A549 (cell line): ENCODE data around the gene DPF1. TPM values are rescaled to one million over a fixed set of nuclear protein-coding genes. Genes with fewer than 3 reads are reported as not detected.

Experiments
- ATAC-seq, 2 experiments: fragments of 200-7000 bp in 1 of 2; fragments of >200 bp in 1 of 2; cut with Nextera tagmentation in 1 of 2; cut with Tn5 transposase in 1 of 2; 3 replicates each; pipeline versions ENCODE4 v1.8.0 to v1.9.1; 2018 to 2020; ENCODE audit warnings: mild to moderate bottlenecking in 1 of 2, moderate library complexity in 1 of 2
- CTCF ChIA-PET: fragments of 300-600 bp; sonication (Branson Sonifier 250); formaldehyde crosslinking; extraction: SDS; loops from one replicate; lab custom pipeline; 2021; ENCODE audit warnings: antibody characterized with exemption, inconsistent platforms; lab: Yijun Ruan, JAX
- POLR2A ChIA-PET: fragments of 350-600 bp; formaldehyde crosslinking; extraction: SDS; loops from one replicate; lab custom pipeline; 2021; ENCODE audit warnings: antibody characterized with exemption, inconsistent platforms; lab: Yijun Ruan, JAX
- DNase-seq, 2 experiments: peaks; one replicate each; pipeline versions ENCODE4 v3.0.0 to v3.0.0-alpha.2; 2011 to 2016; ENCODE audit warnings: low read depth in 1 of 2, low spot score in 1 of 2
- FAIRE-seq: peaks from 2 replicates; lab custom pipeline; 2011; peaks lifted over from hg19 to GRCh38; lab: Jason Lieb, UNC
- H3K27ac ChIP-seq, 2 experiments: fragments of >200 bp; sonication (Bioruptor Twin); formaldehyde crosslinking; 3 replicates each; pipeline ENCODE4 v1.5.1; 2016 to 2017
- H3K4me1 ChIP-seq: fragments of >200 bp; sonication (Bioruptor Twin); formaldehyde crosslinking; 3 replicates; pipeline ENCODE4 v1.6.1; 2016
- H3K4me2 ChIP-seq: fragments of >200 bp; sonication (Bioruptor Twin); formaldehyde crosslinking; 3 replicates; pipeline ENCODE4 v1.6.1; 2016
- H3K4me3 ChIP-seq: fragments of >200 bp; sonication (Bioruptor Twin); formaldehyde crosslinking; 3 replicates; pipeline ENCODE4 v1.5.1; 2016
- H3K9me3 ChIP-seq: fragments of >200 bp; sonication (Bioruptor Twin); formaldehyde crosslinking; 3 replicates; pipeline ENCODE4 v1.6.1; 2016
- EHF ChIP-seq: fragments of 250-450 bp; sonication (Bioruptor Pico); IDR thresholded peaks from 2 replicates; pipeline ENCODE4 v1.5.0; 2020; ENCODE audit warnings: mild to moderate bottlenecking
- FOSL2 ChIP-seq, 2 experiments: fragments of 450-650 bp in 1 of 2; fragments of >200 bp in 1 of 2; sonication (Bioruptor Twin) in 1 of 2; formaldehyde crosslinking; IDR thresholded peaks; 2 replicates each; pipeline versions ENCODE4 v1.5.0 to v1.6.1; 2016 to 2020; ENCODE audit warnings: mild to moderate bottlenecking in 1 of 2, moderate library complexity in 1 of 2
- FOXS1 ChIP-seq: fragments of 250-450 bp; sonication (Bioruptor Pico); IDR thresholded peaks from 2 replicates; pipeline ENCODE4 v1.5.0; 2020; ENCODE audit warnings: mild to moderate bottlenecking, moderate library complexity
- HDAC2 ChIP-seq: fragments of 200-600 bp; sonication (generic); IDR thresholded peaks from 2 replicates; pipeline ENCODE4 v1.6.1; 2016
- HEYL ChIP-seq: fragments of 250-450 bp; sonication (Bioruptor Pico); IDR thresholded peaks from 2 replicates; pipeline ENCODE4 v1.8.0; 2021; ENCODE audit warnings: mild to moderate bottlenecking, moderate library complexity
- JUN ChIP-seq, 2 experiments: fragments of >200 bp; sonication (Bioruptor Twin); formaldehyde crosslinking; IDR thresholded peaks; 2 replicates in 1 of 2; 3 replicates in 1 of 2; pipeline ENCODE4 v1.6.1; 2016 to 2017
- MAFK ChIP-seq: fragments of 450-650 bp; IDR thresholded peaks from 2 replicates; pipeline ENCODE4 v1.6.1; 2014; ENCODE audit not compliant: partially characterized antibody
- MAZ ChIP-seq: fragments of 150-350 bp; IDR thresholded peaks from 2 replicates; pipeline ENCODE4 v1.6.1; 2014; ENCODE audit warnings: antibody characterized with exemption, low read depth, low read length, borderline replicate concordance
- NFE2L2 ChIP-seq: fragments of 150-350 bp; conservative IDR thresholded peaks from 2 replicates; pipeline ENCODE4 v1.6.1; 2014; ENCODE audit warnings: low read length
- POLR2AphosphoS2 ChIP-seq: conservative IDR thresholded peaks from 2 replicates; pipeline ENCODE4 v1.6.1; 2012; ENCODE audit warnings: low read length, improper control_type of control experiment, inconsistent platforms
- RFX5 ChIP-seq: fragments of 450-650 bp; IDR thresholded peaks from 2 replicates; pipeline ENCODE4 v1.7.1; 2014; ENCODE audit warnings: antibody characterized with exemption, mild to moderate bottlenecking, moderate library complexity
- TP53 ChIP-seq: fragments of 250-450 bp; sonication (Bioruptor Pico); IDR thresholded peaks from 2 replicates; pipeline ENCODE4 v1.5.0; 2021; ENCODE audit warnings: mild to moderate bottlenecking, moderate library complexity
- WGBS: methylation state at CpG from one replicate; pipeline ENCODE4 v1.1.6; 2017; ENCODE audit errors: missing lambda C conversion rate; 5-methylcytosine and 5-hydroxymethylcytosine counted together
- polyA plus RNA-seq, 4 experiments: library from polyadenylated mRNA; depleted of rRNA in 3 of 4; stranded (reverse); fragments of >200 nt; fragmentation: RNase III in 1 of 4; extraction: RNeasy Plus Mini Kit Qiagen cat#74134 plus additional on column Dnase treatment in 1 of 4; gene quantifications; 2 replicates in 3 of 4; 3 replicates in 1 of 4; pipeline ENCODE4 v1.2.3, GENCODE V29; 2011 to 2017
- TF ChIP-seq, protein P1 (sequence below): fragments of 250-450 bp; sonication (Bioruptor Pico); IDR thresholded peaks from 2 replicates; pipeline ENCODE4 v1.5.0; 2021; ENCODE audit warnings: mild to moderate bottlenecking, moderate library complexity, borderline replicate concordance
- TF ChIP-seq, protein P2 (sequence below): fragments of 450-650 bp; IDR thresholded peaks from 2 replicates; pipeline ENCODE4 v1.6.1; 2014; ENCODE audit warnings: antibody characterized with exemption
- TF ChIP-seq, protein P3 (sequence below): fragments of 250-450 bp; sonication (Bioruptor Pico); IDR thresholded peaks from 2 replicates; pipeline ENCODE4 v1.5.0; 2020; ENCODE audit warnings: low read depth, mild to moderate bottlenecking, moderate library complexity
- TF ChIP-seq, protein P4 (sequence below): fragments of >200 bp; sonication (Bioruptor Twin); formaldehyde crosslinking; IDR thresholded peaks from 3 replicates; pipeline ENCODE4 v1.5.1; 2016

Gene DPF1
- polyA plus RNA-seq, 2 of the 4 experiments (the other 2 are of a cell fraction): 2.1 to 6.8 TPM

DNA sequence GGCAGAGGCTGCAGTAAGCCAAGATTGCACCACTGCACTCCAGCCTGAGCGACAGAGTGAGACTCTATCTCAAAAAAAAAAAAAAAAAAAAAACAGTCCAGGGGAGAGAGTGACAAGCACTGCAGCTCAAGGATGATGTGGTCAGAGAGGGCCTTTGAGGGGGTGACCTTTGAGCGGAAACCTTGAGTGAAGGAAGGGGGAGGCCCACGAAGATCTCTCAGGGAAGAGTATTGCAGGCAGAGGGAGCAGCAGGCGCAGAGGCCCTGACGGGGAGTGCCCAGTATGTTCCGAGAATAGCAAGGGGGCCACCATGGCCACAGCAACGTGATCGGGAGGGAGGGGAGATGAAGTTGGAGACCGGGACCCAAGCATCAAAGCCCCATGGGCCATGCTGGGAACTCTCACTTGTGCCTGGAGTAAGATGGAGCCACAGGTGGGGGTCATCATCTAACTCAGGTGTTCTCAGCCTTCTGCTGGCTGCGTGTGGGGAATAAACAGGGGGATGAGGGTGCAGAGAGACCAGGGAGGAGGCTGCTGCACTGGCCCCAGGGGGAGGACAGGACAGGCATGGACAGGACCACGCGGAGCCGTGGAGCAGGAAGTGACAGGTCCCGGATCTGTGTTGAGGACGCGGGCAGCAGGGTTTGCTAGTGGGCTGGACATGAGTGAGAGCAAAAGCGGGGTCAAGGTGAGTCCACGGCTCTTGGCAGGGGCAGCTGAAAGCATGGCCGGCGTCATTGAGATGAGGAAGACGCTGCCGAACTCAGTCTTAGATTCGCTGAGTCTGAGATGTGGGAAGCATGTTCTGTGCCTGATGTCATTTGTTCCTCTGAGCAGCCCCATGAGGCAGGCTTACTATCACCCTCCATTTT lies 60.4 kb downstream of the DPF1 start:
- ChIA-PET POLR2A (no interaction called here), CTCF (interaction anchor here (0.6 to 2.7 kb wide), 6 partner anchors 10 to 261 kb away, joined by 3 to 12 read pairs (median 4); no protein-coding TSS in a partner anchor)
- Histone ChIP-seq H3K4me3 (no peak overlapping the region), H3K4me2 (no peak overlapping the region), H3K27ac (no peak overlapping the region), H3K9me3 (peaks cover 27% of the 10 kb centered on the region), H3K4me1 (no peaks in the 10 kb centered on the region)
- 95% methylated on average over 23 of the region's 23 CpGs for WGBS
- FAIRE-seq (no peak), ATAC-seq (no peak), DNase-seq (no peak)
- TF ChIP-seq JUN (IDR thresholded peaks at IDR 0.05) (0 out of 5 replicates have a peak, but pooled peaks of 1 of the 2 experiments have one; percentile 11), MAZ (no peak)

DNA sequence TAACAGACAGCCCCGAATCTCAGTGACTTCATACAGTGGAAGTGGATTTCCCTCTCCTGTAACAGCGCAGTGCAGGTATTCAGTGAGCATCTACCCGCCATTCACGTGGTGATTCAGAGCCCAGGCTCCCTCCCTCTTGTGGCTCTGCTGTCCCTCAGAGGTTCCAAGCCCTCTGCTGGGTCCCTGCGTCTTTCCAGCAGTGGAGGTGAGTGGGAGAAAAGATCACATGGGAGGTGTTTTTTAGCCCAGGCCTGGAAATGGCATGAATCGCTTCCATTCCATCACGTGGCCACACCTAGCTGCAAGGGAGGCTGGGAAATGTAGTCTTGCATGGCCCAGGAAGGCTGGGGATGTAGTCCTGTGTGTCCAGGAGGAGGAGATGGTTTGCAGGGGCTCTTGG lies 61.4 kb downstream of the DPF1 start:
- CTCF ChIA-PET: interaction anchor here (0.6 to 2.7 kb wide), 5 partner anchors 11 to 260 kb away, joined by 3 to 12 read pairs (median 3); partner anchors contain the start of gene GGN
- H3K4me1 ChIP-seq: no peaks in the 10 kb centered on the region
- no peak overlapping the region for H3K4me2 ChIP-seq
- H3K27ac ChIP-seq: no peak overlapping the region
- WGBS: 94% methylated on average over 7 of the region's 7 CpGs
- H3K9me3 ChIP-seq: peaks cover 27% of the 10 kb centered on the region
- peak; percentile 23; the same call in 1 of the 2 replicates for TF ChIP-seq POLR2AphosphoS2
- TF ChIP-seq MAFK: no peak
- TF ChIP-seq, protein P1, sequence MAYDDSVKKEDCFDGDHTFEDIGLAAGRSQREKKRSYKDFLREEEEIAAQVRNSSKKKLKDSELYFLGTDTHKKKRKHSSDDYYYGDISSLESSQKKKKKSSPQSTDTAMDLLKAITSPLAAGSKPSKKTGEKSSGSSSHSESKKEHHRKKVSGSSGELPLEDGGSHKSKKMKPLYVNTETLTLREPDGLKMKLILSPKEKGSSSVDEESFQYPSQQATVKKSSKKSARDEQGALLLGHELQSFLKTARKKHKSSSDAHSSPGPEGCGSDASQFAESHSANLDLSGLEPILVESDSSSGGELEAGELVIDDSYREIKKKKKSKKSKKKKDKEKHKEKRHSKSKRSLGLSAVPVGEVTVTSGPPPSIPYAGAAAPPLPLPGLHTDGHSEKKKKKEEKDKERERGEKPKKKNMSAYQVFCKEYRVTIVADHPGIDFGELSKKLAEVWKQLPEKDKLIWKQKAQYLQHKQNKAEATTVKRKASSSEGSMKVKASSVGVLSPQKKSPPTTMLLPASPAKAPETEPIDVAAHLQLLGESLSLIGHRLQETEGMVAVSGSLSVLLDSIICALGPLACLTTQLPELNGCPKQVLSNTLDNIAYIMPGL (CRISPR knock-in tag): 0 out of 2 replicates have a peak, but pooled peaks have one; percentile 19
- TF ChIP-seq RFX5: no peak
- TF ChIP-seq HDAC2: no peak
- 0 out of 2 replicates have a peak, but pooled peaks have one; percentile 28 for TF ChIP-seq EHF
- no peak for TF ChIP-seq FOXS1 (CRISPR knock-in tag)
- TF ChIP-seq, protein P2, sequence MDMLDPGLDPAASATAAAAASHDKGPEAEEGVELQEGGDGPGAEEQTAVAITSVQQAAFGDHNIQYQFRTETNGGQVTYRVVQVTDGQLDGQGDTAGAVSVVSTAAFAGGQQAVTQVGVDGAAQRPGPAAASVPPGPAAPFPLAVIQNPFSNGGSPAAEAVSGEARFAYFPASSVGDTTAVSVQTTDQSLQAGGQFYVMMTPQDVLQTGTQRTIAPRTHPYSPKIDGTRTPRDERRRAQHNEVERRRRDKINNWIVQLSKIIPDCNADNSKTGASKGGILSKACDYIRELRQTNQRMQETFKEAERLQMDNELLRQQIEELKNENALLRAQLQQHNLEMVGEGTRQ: peak; percentile 32; the same call in 1 of the 2 replicates
- TF ChIP-seq NFE2L2: no peak
- TF ChIP-seq, protein P3, sequence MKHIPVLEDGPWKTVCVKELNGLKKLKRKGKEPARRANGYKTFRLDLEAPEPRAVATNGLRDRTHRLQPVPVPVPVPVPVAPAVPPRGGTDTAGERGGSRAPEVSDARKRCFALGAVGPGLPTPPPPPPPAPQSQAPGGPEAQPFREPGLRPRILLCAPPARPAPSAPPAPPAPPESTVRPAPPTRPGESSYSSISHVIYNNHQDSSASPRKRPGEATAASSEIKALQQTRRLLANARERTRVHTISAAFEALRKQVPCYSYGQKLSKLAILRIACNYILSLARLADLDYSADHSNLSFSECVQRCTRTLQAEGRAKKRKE (CRISPR knock-in tag): peak; percentile 44; the same call in 1 of the 2 replicates
- 0 out of 2 replicates have a peak, but pooled peaks have one; percentile 9 for TF ChIP-seq FOSL2 (IDR thresholded peaks at IDR 0.05)
- TF ChIP-seq FOSL2 (CRISPR knock-in tag; IDR thresholded peaks at IDR 0.05): peak; percentile 71
- no peak for TF ChIP-seq TP53 (CRISPR knock-in tag)
- peak; percentile 45; the same call in 1 of the 2 replicates for TF ChIP-seq HEYL (CRISPR knock-in tag)
- TF ChIP-seq, protein P4, sequence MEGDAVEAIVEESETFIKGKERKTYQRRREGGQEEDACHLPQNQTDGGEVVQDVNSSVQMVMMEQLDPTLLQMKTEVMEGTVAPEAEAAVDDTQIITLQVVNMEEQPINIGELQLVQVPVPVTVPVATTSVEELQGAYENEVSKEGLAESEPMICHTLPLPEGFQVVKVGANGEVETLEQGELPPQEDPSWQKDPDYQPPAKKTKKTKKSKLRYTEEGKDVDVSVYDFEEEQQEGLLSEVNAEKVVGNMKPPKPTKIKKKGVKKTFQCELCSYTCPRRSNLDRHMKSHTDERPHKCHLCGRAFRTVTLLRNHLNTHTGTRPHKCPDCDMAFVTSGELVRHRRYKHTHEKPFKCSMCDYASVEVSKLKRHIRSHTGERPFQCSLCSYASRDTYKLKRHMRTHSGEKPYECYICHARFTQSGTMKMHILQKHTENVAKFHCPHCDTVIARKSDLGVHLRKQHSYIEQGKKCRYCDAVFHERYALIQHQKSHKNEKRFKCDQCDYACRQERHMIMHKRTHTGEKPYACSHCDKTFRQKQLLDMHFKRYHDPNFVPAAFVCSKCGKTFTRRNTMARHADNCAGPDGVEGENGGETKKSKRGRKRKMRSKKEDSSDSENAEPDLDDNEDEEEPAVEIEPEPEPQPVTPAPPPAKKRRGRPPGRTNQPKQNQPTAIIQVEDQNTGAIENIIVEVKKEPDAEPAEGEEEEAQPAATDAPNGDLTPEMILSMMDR: no peak
- TF ChIP-seq, all 56 proteins: peak for 7
- no peak overlapping the region for H3K4me3 ChIP-seq
- peak in 1 of 2 experiments; percentile 7; a peak in 1 of 6 replicates for ATAC-seq
- no peak for FAIRE-seq
- POLR2A ChIA-PET: no interaction called here
- peak in 1 of 2 experiments; percentile 70 for DNase-seq
